K562 (cell line): ENCODE data around the gene CD226. TPM values are rescaled to one million over a fixed set of nuclear protein-coding genes. Genes with fewer than 3 reads are reported as not detected.

Experiments
- ATAC-seq: fragments of 200-7000 bp; cut with Tn5 transposase; 3 replicates; pipeline ENCODE4 v1.9.1; 2020; ENCODE audit warnings: moderate library complexity
- BruUV-seq: library from RNA; stranded (reverse); fragments of 400-500 nt; replicated peaks from 2 replicates; lab custom pipeline; 2021; lab: Mats Ljungman, UMichigan
- CTCF ChIA-PET: fragments of 300-600 bp; formaldehyde crosslinking; extraction: SDS; loops from one replicate; lab custom pipeline; 2021; ENCODE audit warnings: low intra/inter-chr PET ratio; lab: Yijun Ruan, JAX
- POLR2A ChIA-PET: fragments of 300-600, 350-650 bp; sonication (Branson Sonifier 250); formaldehyde crosslinking; extraction: SDS; loops from one replicate; lab custom pipeline; 2021; ENCODE audit warnings: antibody characterized with exemption, inconsistent platforms; lab: Yijun Ruan, JAX
- DNase-seq, 4 experiments: peaks; one replicate each; pipeline versions ENCODE4 v3.0.0 to v3.0.0-alpha.2; 2011 to 2018; ENCODE audit warnings: low spot score in 3 of 4, mixed read lengths in 3 of 4; ENCODE audit errors: extremely low read depth in 1 of 4
- FAIRE-seq: peaks from 2 replicates; lab custom pipeline; 2011; peaks lifted over from hg19 to GRCh38; lab: Jason Lieb, UNC
- H2AFZ ChIP-seq: 2 replicates; pipeline ENCODE4 v1.6.0; 2011; ENCODE audit warnings: low read depth, low read length, control low read depth, inconsistent platforms
- H3K27ac ChIP-seq: fragments of 200-600 bp; 3 replicates; pipeline ENCODE4 v1.8.0; 2011; ENCODE audit warnings: low read depth, mild to moderate bottlenecking, control low read depth, inconsistent platforms, low read length, moderate library complexity, mixed read lengths; ENCODE audit errors: extremely low read depth
- H3K27me3 ChIP-seq, 2 experiments: fragments of 300-600 bp in 1 of 2; 2 replicates in 1 of 2; 3 replicates in 1 of 2; pipeline versions ENCODE4 v1.6.0 to v1.8.0; 2011; ENCODE audit warnings: inconsistent platforms in 2 of 2, low read length in 2 of 2, mild to moderate bottlenecking in 1 of 2, mixed read lengths in 1 of 2, moderate library complexity in 1 of 2; ENCODE audit not compliant: control insufficient read depth in 2 of 2, insufficient read depth in 2 of 2
- H3K36me3 ChIP-seq: fragments of 300-600 bp; 3 replicates; pipeline ENCODE4 v1.8.0; 2011; ENCODE audit warnings: mild to moderate bottlenecking, low read length, inconsistent platforms; ENCODE audit not compliant: control insufficient read depth, insufficient read depth
- H3K4me1 ChIP-seq, 2 experiments: fragments of 200-600 bp in 1 of 2; replicated peaks in 1 of 2; 2 replicates in 1 of 2; 3 replicates in 1 of 2; pipeline versions ENCODE4 v1.5.1 to v1.8.0; 2011; ENCODE audit warnings: inconsistent platforms in 2 of 2, low read length in 2 of 2, mild to moderate bottlenecking in 1 of 2, mixed read lengths in 1 of 2, moderate library complexity in 1 of 2; ENCODE audit not compliant: control insufficient read depth in 2 of 2, insufficient read depth in 2 of 2
- H3K4me2 ChIP-seq: 2 replicates; pipeline ENCODE4 v1.6.1; 2011; ENCODE audit warnings: low read length, control low read depth, inconsistent platforms, mixed read lengths; ENCODE audit not compliant: insufficient read depth
- H3K4me3 ChIP-seq: fragments of 200-600 bp; sonication (generic), shearing (Covaris generic); 2 replicates; pipeline ENCODE4 v1.5.1; 2016; ENCODE audit warnings: control low read depth, inconsistent platforms
- H3K79me2 ChIP-seq: fragments of 200-600 bp; 3 replicates; pipeline ENCODE4 v1.8.0; 2011; ENCODE audit warnings: low read length, inconsistent platforms; ENCODE audit not compliant: control insufficient read depth, insufficient read depth
- H3K9ac ChIP-seq, 2 experiments: 2 replicates each; pipeline versions ENCODE4 v1.6.0 to v1.6.1; 2011; ENCODE audit warnings: low read depth in 2 of 2, low read length in 2 of 2, control low read depth in 1 of 2, inconsistent platforms in 1 of 2, mild to moderate bottlenecking in 1 of 2, mixed read lengths in 1 of 2; ENCODE audit not compliant: insufficient read depth in 1 of 2
- H3K9me1 ChIP-seq: one replicate; pipeline ENCODE4 v1.6.0; 2011; ENCODE audit warnings: inconsistent platforms, mild to moderate bottlenecking, low read length, moderate library complexity; ENCODE audit not compliant: control insufficient read depth, insufficient read depth
- H3K9me3 ChIP-seq: replicated peaks from 2 replicates; pipeline ENCODE4 v1.5.1; 2011; ENCODE audit warnings: low read depth, low read length, inconsistent platforms; ENCODE audit not compliant: control insufficient read depth, insufficient read depth
- H4K20me1 ChIP-seq: replicated peaks from 2 replicates; pipeline ENCODE4 v1.6.1; 2011; ENCODE audit warnings: low read length, inconsistent platforms, mixed read lengths; ENCODE audit not compliant: control insufficient read depth, insufficient read depth
- C11orf30 ChIP-seq: fragments of 450-650 bp; IDR thresholded peaks from 2 replicates; pipeline ENCODE4 v1.6.1; 2016; ENCODE audit warnings: low read depth, mild to moderate bottlenecking
- CBX3 ChIP-seq, 2 experiments: IDR thresholded peaks; 1 replicate in 1 of 2; 2 replicates in 1 of 2; pipeline ENCODE4 v1.6.1; 2012; ENCODE audit warnings: inconsistent platforms in 2 of 2, low read length in 2 of 2, borderline replicate concordance in 1 of 2, control low read depth in 1 of 2
- CHD1 ChIP-seq: fragments of 200-600 bp; sonication (generic); IDR thresholded peaks from one replicate; pipeline ENCODE4 v1.6.1; 2012; ENCODE audit warnings: mild to moderate bottlenecking, moderate library complexity, low read length, inconsistent platforms
- MLLT1 ChIP-seq, 2 experiments: fragments of 450-650 bp; IDR thresholded peaks; 2 replicates each; pipeline ENCODE4 v1.6.1; 2016
- NCOA6 ChIP-seq: fragments of 450-650 bp; IDR thresholded peaks from 2 replicates; pipeline ENCODE4 v1.6.1; 2017; ENCODE audit warnings: mild to moderate bottlenecking
- POLR2AphosphoS2 ChIP-seq: IDR thresholded peaks from 2 replicates; pipeline ENCODE4 v1.6.1; 2012; ENCODE audit warnings: low read length, improper control_type of control experiment
- POLR2H ChIP-seq: IDR thresholded peaks from 2 replicates; pipeline ENCODE4 v1.6.1; 2016; ENCODE audit warnings: missing genetic modification characterization, low read depth, mild to moderate bottlenecking, control low read depth, missing compliant biosample characterization, moderate library complexity
- TAF7 ChIP-seq: fragments of 450-650 bp; IDR thresholded peaks from 2 replicates; pipeline ENCODE4 v1.6.1; 2016; ENCODE audit warnings: missing genetic modification characterization, missing compliant biosample characterization
- ZNF134 ChIP-seq: fragments of 250-450 bp; sonication (Bioruptor Pico); conservative IDR thresholded peaks from 2 replicates; pipeline ENCODE4 v1.4.0; 2020
- ZNF561 ChIP-seq: fragments of 450-650 bp; formaldehyde crosslinking; conservative IDR thresholded peaks from 2 replicates; pipeline ENCODE4 v1.4.0; 2020; ENCODE audit warnings: mild to moderate bottlenecking, moderate library complexity
- ZNF644 ChIP-seq: fragments of 200-800 bp; sonication (Bioruptor generic); IDR thresholded peaks from 2 replicates; pipeline ENCODE4 v1.6.1; 2016; ENCODE audit warnings: low read depth, missing genetic modification characterization, missing compliant biosample characterization
- WGBS: fragments of 100-300 bp; shearing (Covaris generic); methylation state at CpG from one replicate; pipeline ENCODE4 v1.1.6; 2016; ENCODE audit warnings: low coverage, mixed read lengths; ENCODE audit not compliant: insufficient coverage; ENCODE audit errors: missing lambda C conversion rate; 5-methylcytosine and 5-hydroxymethylcytosine counted together
- in situ Hi-C: fragments of 300-500 bp; cut with MboI; formaldehyde crosslinking; loops from 4 replicates; pipeline ENCODE4 v1.15.0; 2018; ENCODE audit warnings: inconsistent platforms, mixed read lengths
- intact Hi-C: fragments of 100-400 bp; cut with micrococcal nuclease; formaldehyde crosslinking; loops from 2 replicates; pipeline ENCODE4 v1.14.2; 2022
- polyA plus RNA-seq, 8 experiments: library from polyadenylated mRNA; depleted of rRNA in 4 of 8; stranded (reverse) in 5 of 8; unstranded in 3 of 8; fragments of >200 nt; fragmentation: Nextera tagmentation in 2 of 8; fragmentation: Illumina TruSeq in 1 of 8; extraction: Ambion mirVana in 2 of 8; extraction: Trizol in 1 of 8; gene quantifications; 2 replicates each; pipeline versions ENCODE4 v1.2.1 to v1.2.3, GENCODE V29; 2011 to 2014; ENCODE audit warnings: inconsistent platforms in 1 of 8, missing spikeins in 1 of 8
- total RNA-seq, 7 experiments: library from RNA; depleted of rRNA in 6 of 7; stranded (reverse); fragments of >200 nt in 6 of 7; fragmentation: Illumina TruSeq in 2 of 7; extraction: Trizol in 2 of 7; gene quantifications; 2 replicates each; pipeline versions ENCODE4 v1.2.1 to v1.2.3, GENCODE V29; 2011 to 2021; ENCODE audit warnings: low replicate concordance in 1 of 7
- TF ChIP-seq, protein P1 (sequence below): fragments of 250-450 bp; sonication (Bioruptor Pico); IDR thresholded peaks from 2 replicates; pipeline ENCODE4 v1.5.0; 2020; ENCODE audit warnings: mild to moderate bottlenecking, borderline replicate concordance
- TF ChIP-seq, protein P2 (sequence below): fragments of 450-650 bp; conservative IDR thresholded peaks from 2 replicates; pipeline ENCODE4 v1.6.1; 2016; ENCODE audit warnings: missing genetic modification characterization, low read depth, mild to moderate bottlenecking, control low read depth, missing compliant biosample characterization

The CD226 gene
- total and polyA plus RNA-seq, 9 of the 15 experiments (the other 6 are each of a cell fraction or from before 2014, with no cell fraction given): 0.32 to 1.7 (median 0.80) TPM

DNA sequence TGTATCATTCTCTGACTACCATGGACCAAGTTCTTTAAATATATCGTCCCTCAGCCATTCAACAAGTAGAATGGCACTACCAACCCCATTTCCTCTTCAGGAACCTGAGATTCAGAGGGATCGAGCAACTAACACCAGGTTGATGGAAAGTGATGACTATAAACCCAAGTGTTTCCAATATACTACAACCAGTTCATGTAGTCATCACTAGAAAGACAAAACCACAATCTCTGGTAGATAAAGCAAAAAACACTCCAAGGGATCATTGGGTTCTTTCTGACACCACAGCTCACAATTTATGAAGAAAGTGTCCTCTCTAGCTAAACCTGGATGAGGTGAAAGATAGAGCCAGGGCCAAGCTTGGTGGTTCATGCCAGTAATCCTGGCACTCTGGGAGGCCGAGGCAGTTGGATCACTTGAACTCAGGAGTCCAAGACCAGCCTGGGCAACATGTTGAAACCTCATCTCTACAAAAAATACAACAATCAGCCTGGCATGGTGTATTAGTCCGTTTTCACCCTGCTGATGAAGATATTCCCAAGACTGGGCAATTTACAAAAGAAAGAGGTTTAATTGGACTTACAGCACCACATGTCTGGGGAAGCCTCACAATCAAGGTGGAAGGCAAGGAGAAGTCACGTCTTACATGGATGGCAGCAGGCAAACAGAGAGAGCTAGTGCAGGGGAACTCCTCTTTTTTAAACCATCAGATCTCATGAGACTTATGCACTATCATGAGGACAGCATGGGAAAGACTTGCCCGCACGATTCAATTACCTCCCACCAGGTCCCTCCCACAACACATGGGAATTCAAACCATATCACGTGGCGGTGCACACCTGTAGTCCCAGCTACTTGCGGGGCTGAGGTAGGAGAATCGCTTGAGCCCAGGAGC, 2.2 kb downstream of the CD226 start (continued):
- TF ChIP-seq CHD1: no peak

- Histone ChIP-seq H3K4me3 (no peak overlapping the region), H2AFZ (no peak overlapping the region), H3K27me3 (no peaks in the 10 kb centered on the region), H3K9ac (no peak overlapping the region), H3K79me2 (no peaks in the 10 kb centered on the region), H3K9me1 (no peaks in the 10 kb centered on the region), H3K36me3 (no peaks in the 10 kb centered on the region), H3K9me3 (no peaks in the 10 kb centered on the region), H4K20me1 (no peaks in the 10 kb centered on the region), H3K4me1 (peaks cover 0 to 6% of the 10 kb centered on the region in 2 experiments; a peak in 2 of 5 replicates), H3K4me2 (no peak overlapping the region), H3K27ac (no peak overlapping the region)
- DNase-seq (no peak), ATAC-seq (no peak), FAIRE-seq (no peak)
- WGBS: 5% methylated on average over 2 of the region's 2 CpGs
- BruUV-seq: no TSS peak
- ChIA-PET POLR2A (no interaction called here), CTCF (no interaction called here)
- in situ Hi-C loops: no loop called here
- intact Hi-C loops: loop anchor here (10.0 kb wide), 1 partner anchor 130 kb away; no protein-coding TSS in a partner anchor
- TF ChIP-seq TAF7 (tag) (no peak), ZNF644 (tag) (no peak), C11orf30 (no peak), POLR2AphosphoS2 (no peak), ZNF134 (CRISPR knock-in tag) (no peak), NCOA6 (no peak), POLR2H (tag) (no peak), CBX3 (IDR thresholded peaks at IDR 0.05; ENCODE audit: borderline replicate concordance in 1 of 2, low read length in 2 of 2) (no peak), ZNF561 (no peak), MLLT1 (IDR thresholded peaks at IDR 0.05) (no peak)
- TF ChIP-seq, protein P1, sequence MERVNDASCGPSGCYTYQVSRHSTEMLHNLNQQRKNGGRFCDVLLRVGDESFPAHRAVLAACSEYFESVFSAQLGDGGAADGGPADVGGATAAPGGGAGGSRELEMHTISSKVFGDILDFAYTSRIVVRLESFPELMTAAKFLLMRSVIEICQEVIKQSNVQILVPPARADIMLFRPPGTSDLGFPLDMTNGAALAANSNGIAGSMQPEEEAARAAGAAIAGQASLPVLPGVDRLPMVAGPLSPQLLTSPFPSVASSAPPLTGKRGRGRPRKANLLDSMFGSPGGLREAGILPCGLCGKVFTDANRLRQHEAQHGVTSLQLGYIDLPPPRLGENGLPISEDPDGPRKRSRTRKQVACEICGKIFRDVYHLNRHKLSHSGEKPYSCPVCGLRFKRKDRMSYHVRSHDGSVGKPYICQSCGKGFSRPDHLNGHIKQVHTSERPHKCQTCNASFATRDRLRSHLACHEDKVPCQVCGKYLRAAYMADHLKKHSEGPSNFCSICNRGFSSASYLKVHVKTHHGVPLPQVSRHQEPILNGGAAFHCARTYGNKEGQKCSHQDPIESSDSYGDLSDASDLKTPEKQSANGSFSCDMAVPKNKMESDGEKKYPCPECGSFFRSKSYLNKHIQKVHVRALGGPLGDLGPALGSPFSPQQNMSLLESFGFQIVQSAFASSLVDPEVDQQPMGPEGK (CRISPR knock-in tag): no peak
- TF ChIP-seq, protein P2, sequence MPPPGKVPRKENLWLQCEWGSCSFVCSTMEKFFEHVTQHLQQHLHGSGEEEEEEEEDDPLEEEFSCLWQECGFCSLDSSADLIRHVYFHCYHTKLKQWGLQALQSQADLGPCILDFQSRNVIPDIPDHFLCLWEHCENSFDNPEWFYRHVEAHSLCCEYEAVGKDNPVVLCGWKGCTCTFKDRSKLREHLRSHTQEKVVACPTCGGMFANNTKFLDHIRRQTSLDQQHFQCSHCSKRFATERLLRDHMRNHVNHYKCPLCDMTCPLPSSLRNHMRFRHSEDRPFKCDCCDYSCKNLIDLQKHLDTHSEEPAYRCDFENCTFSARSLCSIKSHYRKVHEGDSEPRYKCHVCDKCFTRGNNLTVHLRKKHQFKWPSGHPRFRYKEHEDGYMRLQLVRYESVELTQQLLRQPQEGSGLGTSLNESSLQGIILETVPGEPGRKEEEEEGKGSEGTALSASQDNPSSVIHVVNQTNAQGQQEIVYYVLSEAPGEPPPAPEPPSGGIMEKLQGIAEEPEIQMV: no peak
These were observed 3.2 kb downstream of the CD226 start for GRCh38 chr18:69944436-69944835.
